ENCODE data around the gene FADS2.

FADS2 gene

GRCh38 chr11:61827571-61828378 is at the start of gene FADS2:
Gene FADS2, plus strand, starts transcription at chr11:61828300. Its CDS starts 91 bp downstream, at chr11:61828391.
- peak within 1 kb of the TSS; percentile 100 for H3K4me3 ChIP-seq (ENCODE audit: low read length)
- no peaks in the 10 kb centered on the region for H3K27me3 ChIP-seq (ENCODE audit: insufficient read depth, low read length)
- no peaks in the 10 kb centered on the region for H3K9me3 ChIP-seq (ENCODE audit: low read length)
- H3K4me1 ChIP-seq (ENCODE audit: insufficient read depth, low read length), result peaks cover 45% of the 10 kb centered on the region
- peak within 1 kb of the TSS; percentile 26 for H2AFZ ChIP-seq (ENCODE audit: low read depth, low read length)
- peaks cover 17% of the 10 kb centered on the region for H3K36me3 ChIP-seq (ENCODE audit: insufficient read depth, low read length)

- H3K9me3 ChIP-seq (ENCODE audit: low read length), result peaks cover 2% of the 10 kb centered on the region
- H3K36me3 ChIP-seq (ENCODE audit: insufficient read depth, low read length), result peaks cover 2% of the 10 kb centered on the region
Measured at GRCh38 chr11:61778357-61778886, 49.7 kb upstream of the FADS2 start.

DNA sequence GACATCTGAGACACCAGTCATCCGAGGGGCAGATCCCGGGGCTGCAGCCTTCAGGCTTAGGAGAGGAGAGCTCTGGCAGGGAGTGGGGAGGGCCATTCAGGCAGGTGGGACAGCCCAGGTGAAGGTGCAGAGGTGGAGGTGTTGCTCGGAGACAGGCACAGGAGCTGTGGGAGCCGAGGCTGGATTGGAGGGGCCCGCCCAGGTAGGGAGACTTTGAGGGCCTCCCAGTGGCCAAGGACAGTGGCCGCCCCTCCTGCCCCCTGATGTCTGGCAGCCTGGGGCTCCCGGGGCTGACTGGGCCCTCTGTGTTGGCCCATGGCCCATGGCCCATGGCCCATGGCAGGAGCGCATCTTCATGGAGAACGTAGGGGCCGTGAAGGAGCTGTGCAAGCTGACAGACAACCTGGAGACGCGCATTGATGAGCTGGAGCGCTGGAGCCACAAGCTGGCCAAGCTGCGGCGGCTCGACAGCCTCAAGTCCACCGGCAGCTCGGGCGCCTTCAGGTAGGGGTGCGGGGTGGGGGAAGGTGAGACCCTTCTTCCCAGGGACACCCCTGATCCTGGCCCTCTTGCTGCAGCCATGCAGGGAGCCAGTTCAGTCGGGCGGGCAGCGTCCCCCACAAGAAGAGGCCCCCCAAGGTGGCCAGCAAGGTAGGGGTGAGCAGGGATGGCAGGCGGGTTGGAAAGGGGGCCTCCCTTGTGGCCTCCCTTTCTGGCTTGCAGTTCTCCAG is 49.0 kb upstream of the FADS2 start:
- Histone ChIP-seq H3K9me3 (ENCODE audit: low read length) (peaks cover 2% of the 10 kb centered on the region), H3K4me1 (ENCODE audit: insufficient read depth, low read length) (peaks cover 3% of the 10 kb centered on the region), H3K36me3 (ENCODE audit: insufficient read depth, low read length) (peaks cover 2% of the 10 kb centered on the region), H3K4me3 (ENCODE audit: low read length) (no peak overlapping the region), H3K27me3 (ENCODE audit: insufficient read depth, low read length) (no peaks in the 10 kb centered on the region), H2AFZ (ENCODE audit: low read depth, low read length) (no peak overlapping the region)

More at GRCh38 chr11:61778357-61778886, 49.7 kb upstream of the FADS2 start:
- Histone ChIP-seq H3K4me3 (ENCODE audit: low read length) (no peak overlapping the region), H2AFZ (ENCODE audit: low read depth, low read length) (no peak overlapping the region), H3K27me3 (ENCODE audit: insufficient read depth, low read length) (no peaks in the 10 kb centered on the region), H3K4me1 (ENCODE audit: insufficient read depth, low read length) (peaks cover 9% of the 10 kb centered on the region)

DNA sequence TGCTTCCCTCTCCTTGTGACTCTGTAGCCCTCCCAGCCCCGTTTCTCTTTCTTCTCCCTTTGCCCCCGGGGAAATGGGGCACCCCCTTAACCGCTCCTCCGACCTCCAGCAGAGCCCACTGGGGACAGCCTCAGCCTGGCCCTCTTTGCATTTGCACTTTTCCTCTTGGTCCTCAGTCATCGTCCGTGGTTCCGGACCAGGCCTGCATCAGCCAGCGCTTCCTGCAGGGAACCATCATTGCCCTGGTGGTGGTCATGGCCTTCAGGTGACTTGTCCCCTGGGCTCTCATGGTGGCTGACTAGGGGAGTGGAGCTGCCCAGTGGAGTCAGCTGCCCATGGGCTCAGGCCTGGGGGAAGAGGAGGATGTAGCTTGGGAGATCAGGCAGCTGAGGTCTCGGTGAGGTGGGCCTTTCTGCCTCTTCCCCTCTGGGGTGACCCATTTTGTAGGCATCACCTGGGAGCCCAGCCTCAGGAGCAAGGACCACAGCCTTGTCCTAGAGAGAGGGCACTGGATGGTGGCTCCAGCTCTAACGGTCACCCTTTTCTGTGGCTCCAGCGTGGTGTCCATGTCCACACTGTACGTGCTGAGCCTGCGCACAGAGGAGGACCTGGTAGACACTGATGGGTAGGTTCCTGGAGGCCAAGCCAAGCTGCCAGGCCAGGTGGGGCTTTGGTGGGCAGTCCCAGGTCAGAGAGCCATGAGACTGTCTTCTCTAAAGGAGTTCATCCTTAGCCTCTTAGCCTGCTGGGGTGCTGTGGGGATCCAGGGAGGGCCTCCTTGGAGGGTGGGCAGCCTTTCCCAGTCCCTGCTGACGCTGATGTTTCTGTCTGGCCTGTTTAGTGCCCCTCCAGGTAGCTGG is 48.2 kb upstream of the FADS2 start:
- H3K4me1 ChIP-seq (ENCODE audit: insufficient read depth, low read length), result no peaks in the 10 kb centered on the region
- H3K36me3 ChIP-seq (ENCODE audit: insufficient read depth, low read length), result peaks cover 2% of the 10 kb centered on the region
- H2AFZ ChIP-seq (ENCODE audit: low read depth, low read length), result no peak overlapping the region
- peaks cover 2% of the 10 kb centered on the region for H3K9me3 ChIP-seq (ENCODE audit: low read length)
- H3K4me3 ChIP-seq (ENCODE audit: low read length), result no peak overlapping the region
- no peaks in the 10 kb centered on the region for H3K27me3 ChIP-seq (ENCODE audit: insufficient read depth, low read length)

DNA sequence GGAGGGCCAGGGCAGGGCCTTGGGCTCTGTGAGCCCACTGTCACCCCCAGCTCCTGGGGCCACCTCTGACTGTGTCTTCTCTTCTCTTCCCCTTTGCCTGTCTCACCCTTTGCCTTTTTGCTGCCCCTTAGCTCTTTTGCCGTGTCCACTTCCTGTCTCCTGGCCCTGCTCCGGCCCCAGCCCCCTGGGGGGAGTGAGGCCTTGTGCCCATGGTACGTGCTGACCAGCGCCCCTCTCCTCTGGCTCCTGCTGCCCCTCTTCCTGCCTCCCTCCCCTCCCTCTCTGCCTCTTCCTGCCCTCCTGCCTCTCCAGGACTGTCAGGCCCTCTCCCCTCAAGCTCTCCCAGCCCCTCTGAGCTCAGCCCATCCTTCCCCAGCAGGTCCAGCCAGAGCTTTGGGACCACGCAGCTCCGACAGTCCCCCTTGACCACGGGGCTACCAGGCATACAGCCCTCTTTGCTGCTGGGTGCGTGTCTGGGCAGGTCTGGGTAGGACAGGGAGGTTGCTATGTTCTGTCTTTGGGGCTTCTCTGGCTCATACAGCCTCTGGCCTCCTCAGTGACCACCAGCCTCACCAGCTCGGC is 47.4 kb upstream of the FADS2 start:
- Histone ChIP-seq H3K36me3 (ENCODE audit: insufficient read depth, low read length) (peaks cover 8% of the 10 kb centered on the region), H3K27me3 (ENCODE audit: insufficient read depth, low read length) (no peaks in the 10 kb centered on the region), H2AFZ (ENCODE audit: low read depth, low read length) (no peak overlapping the region), H3K4me1 (ENCODE audit: insufficient read depth, low read length) (no peaks in the 10 kb centered on the region), H3K9me3 (ENCODE audit: low read length) (peaks cover 2% of the 10 kb centered on the region), H3K4me3 (ENCODE audit: low read length) (no peak overlapping the region)

- H3K9me3 ChIP-seq (ENCODE audit: low read length), result peaks cover 2% of the 10 kb centered on the region
- H3K36me3 ChIP-seq (ENCODE audit: insufficient read depth, low read length), result peaks cover 17% of the 10 kb centered on the region
- H3K27me3 ChIP-seq (ENCODE audit: insufficient read depth, low read length), result no peaks in the 10 kb centered on the region
- H3K4me1 ChIP-seq (ENCODE audit: insufficient read depth, low read length), result no peaks in the 10 kb centered on the region
- no peak overlapping the region for H2AFZ ChIP-seq (ENCODE audit: low read depth, low read length)
- H3K4me3 ChIP-seq (ENCODE audit: low read length), result no peak overlapping the region
Measured at GRCh38 chr11:61781585-61781984, 46.5 kb upstream of the FADS2 start.

GRCh38 chr11:61782299-61782698 is 45.8 kb upstream of the FADS2 start:
- Histone ChIP-seq H3K36me3 (ENCODE audit: insufficient read depth, low read length) (peaks cover 24% of the 10 kb centered on the region), H3K4me3 (ENCODE audit: low read length) (no peak overlapping the region), H2AFZ (ENCODE audit: low read depth, low read length) (no peak overlapping the region)

GRCh38 chr11:61782841-61783240 is 45.3 kb upstream of the FADS2 start:
- Histone ChIP-seq H2AFZ (ENCODE audit: low read depth, low read length) (no peak overlapping the region), H3K9me3 (ENCODE audit: low read length) (no peaks in the 10 kb centered on the region), H3K4me3 (ENCODE audit: low read length) (no peak overlapping the region), H3K4me1 (ENCODE audit: insufficient read depth, low read length) (no peaks in the 10 kb centered on the region), H3K36me3 (ENCODE audit: insufficient read depth, low read length) (peaks cover 30% of the 10 kb centered on the region), H3K27me3 (ENCODE audit: insufficient read depth, low read length) (no peaks in the 10 kb centered on the region)

More at GRCh38 chr11:61782299-61782698, 45.8 kb upstream of the FADS2 start:
- H3K9me3 ChIP-seq (ENCODE audit: low read length), result no peaks in the 10 kb centered on the region
- no peaks in the 10 kb centered on the region for H3K4me1 ChIP-seq (ENCODE audit: insufficient read depth, low read length)
- H3K27me3 ChIP-seq (ENCODE audit: insufficient read depth, low read length), result no peaks in the 10 kb centered on the region

DNA sequence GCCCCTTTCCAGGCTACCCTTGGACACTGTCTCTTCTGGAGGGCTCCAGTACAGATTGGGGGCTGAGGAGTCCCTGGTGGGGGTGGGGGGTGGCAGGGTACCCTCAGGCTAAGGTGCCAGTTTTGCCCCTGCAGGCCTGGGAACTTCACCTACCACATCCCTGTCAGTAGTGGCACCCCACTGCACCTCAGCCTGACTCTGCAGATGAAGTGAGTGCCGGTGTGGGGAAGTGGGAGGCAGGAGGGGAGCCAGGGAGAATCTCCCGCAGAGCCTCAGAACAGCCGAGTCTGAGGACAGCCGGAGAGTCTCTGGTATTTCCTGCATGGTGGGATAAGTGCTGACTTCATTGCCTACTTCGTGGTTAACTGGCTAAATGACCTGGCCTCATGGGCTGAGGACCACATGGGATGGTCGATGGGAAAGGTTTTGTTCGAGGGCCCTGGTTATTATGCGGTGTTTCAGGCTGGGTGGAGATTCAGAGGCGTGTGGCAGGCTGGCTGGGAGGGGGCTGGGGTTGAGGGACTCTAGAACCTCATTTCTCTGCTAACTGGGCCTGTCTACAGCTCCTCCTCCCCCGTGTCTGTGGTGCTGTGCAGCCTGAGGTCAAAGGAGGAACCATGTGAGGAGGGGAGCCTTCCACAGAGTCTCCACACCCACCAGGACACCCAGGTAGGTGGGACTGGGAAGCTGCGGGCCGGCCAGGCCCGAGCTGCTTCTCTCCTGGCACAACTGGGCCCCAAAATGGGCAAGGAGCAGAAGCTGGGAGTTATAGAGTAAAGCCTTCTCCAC is 44.2 kb upstream of the FADS2 start:
- no peak overlapping the region for H2AFZ ChIP-seq (ENCODE audit: low read depth, low read length)
- peaks cover 37% of the 10 kb centered on the region for H3K36me3 ChIP-seq (ENCODE audit: insufficient read depth, low read length)

GRCh38 chr11:61784506-61784805 is 43.6 kb upstream of the FADS2 start:
- Histone ChIP-seq H3K36me3 (ENCODE audit: insufficient read depth, low read length) (peaks cover 43% of the 10 kb centered on the region), H3K4me3 (ENCODE audit: low read length) (no peak overlapping the region)

More for the DNA sequence above, 44.2 kb upstream of the FADS2 start:
- H3K9me3 ChIP-seq (ENCODE audit: low read length), result no peaks in the 10 kb centered on the region
- H3K4me1 ChIP-seq (ENCODE audit: insufficient read depth, low read length), result no peaks in the 10 kb centered on the region
- H3K4me3 ChIP-seq (ENCODE audit: low read length), result no peak overlapping the region
- H3K27me3 ChIP-seq (ENCODE audit: insufficient read depth, low read length), result no peaks in the 10 kb centered on the region

GRCh38 chr11:61785837-61786402 is 42.2 kb upstream of the FADS2 start:
- Histone ChIP-seq H3K4me1 (ENCODE audit: insufficient read depth, low read length) (no peaks in the 10 kb centered on the region), H3K9me3 (ENCODE audit: low read length) (no peaks in the 10 kb centered on the region), H3K4me3 (ENCODE audit: low read length) (no peak overlapping the region), H3K27me3 (ENCODE audit: insufficient read depth, low read length) (no peaks in the 10 kb centered on the region), H3K36me3 (ENCODE audit: insufficient read depth, low read length) (peaks cover 56% of the 10 kb centered on the region), H2AFZ (ENCODE audit: low read depth, low read length) (no peak overlapping the region)

More at GRCh38 chr11:61784506-61784805, 43.6 kb upstream of the FADS2 start:
- Histone ChIP-seq H3K4me1 (ENCODE audit: insufficient read depth, low read length) (no peaks in the 10 kb centered on the region), H3K27me3 (ENCODE audit: insufficient read depth, low read length) (no peaks in the 10 kb centered on the region), H2AFZ (ENCODE audit: low read depth, low read length) (no peak overlapping the region), H3K9me3 (ENCODE audit: low read length) (no peaks in the 10 kb centered on the region)

Measured in neuron (in vitro differentiated cells).